Hepatic stellate cell (primary cell): ENCODE measurements around the gene RAB10.

Source experiments
- DNase-seq: peaks from one replicate; pipeline ENCODE4 v3.0.0; 2011; ENCODE audit warnings: low spot score

RAB10 gene

GRCh38 chr2:26179446-26179913 is 145.6 kb downstream of the RAB10 start:
- DNase-seq: no peak

GRCh38 chr2:26182441-26182840 is 148.6 kb downstream of the RAB10 start:
- DNase-seq: no peak

- DNase-seq: no peak
Measured at GRCh38 chr2:26182887-26183630, 149.2 kb downstream of the RAB10 start.

- DNase-seq: no peak
Measured at GRCh38 chr2:26184121-26184520, 150.2 kb downstream of the RAB10 start.

GRCh38 chr2:26184555-26185303 is 150.8 kb downstream of the RAB10 start:
- DNase-seq: peak; percentile 95

- DNase-seq: no peak
Measured at GRCh38 chr2:26185304-26185928, 151.5 kb downstream of the RAB10 start.

GRCh38 chr2:26185954-26186770 is 152.3 kb downstream of the RAB10 start:
- DNase-seq: no peak
